SK-N-SH treated with all-trans-retinoic acid at 6 μM for 48 hours (cell line): ENCODE results near the gene SOAT2.

ENCODE experiments used
- ATAC-seq: fragments of 200-7000 bp; cut with Tn5 transposase; 3 replicates; pipeline ENCODE4 v1.9.1; 2020; ENCODE audit warnings: mild to moderate bottlenecking, moderate library complexity
- BACH2 ChIP-seq: fragments of 250-450 bp; sonication (Bioruptor Pico); IDR thresholded peaks from 2 replicates; pipeline ENCODE4 v1.9.0; 2021; ENCODE audit warnings: mild to moderate bottlenecking, borderline replicate concordance
- CSDC2 ChIP-seq: fragments of 250-450 bp; sonication (Bioruptor Pico); IDR thresholded peaks from 2 replicates; pipeline ENCODE4 v1.5.0; 2020; ENCODE audit warnings: mild to moderate bottlenecking, moderate library complexity
- GLIS3 ChIP-seq: fragments of 250-450 bp; sonication (Bioruptor Pico); IDR thresholded peaks from 2 replicates; pipeline ENCODE4 v1.5.0; 2020; ENCODE audit warnings: mild to moderate bottlenecking, moderate library complexity
- ISL1 ChIP-seq: fragments of 250-450 bp; sonication (Bioruptor Pico); IDR thresholded peaks from 2 replicates; pipeline ENCODE4 v2.1.2; 2022; ENCODE audit warnings: mild to moderate bottlenecking, moderate library complexity
- OSR1 ChIP-seq: fragments of 250-450 bp; sonication (Bioruptor Pico); IDR thresholded peaks from 2 replicates; pipeline ENCODE4 v1.8.0; 2022; ENCODE audit warnings: moderate library complexity, mild to moderate bottlenecking, inconsistent platforms
- PPARA ChIP-seq: fragments of 250-450 bp; sonication (Bioruptor Pico); IDR thresholded peaks from 2 replicates; pipeline ENCODE4 v1.5.0; 2020; ENCODE audit warnings: mild to moderate bottlenecking, borderline replicate concordance
- RARB ChIP-seq: fragments of 250-450 bp; sonication (Bioruptor Pico); IDR thresholded peaks from 2 replicates; pipeline ENCODE4 v1.8.0; 2021; ENCODE audit warnings: mild to moderate bottlenecking, moderate library complexity
- SNAI2 ChIP-seq: fragments of 250-450 bp; sonication (Bioruptor Pico); IDR thresholded peaks from 2 replicates; pipeline ENCODE4 v1.5.0; 2020; ENCODE audit warnings: mild to moderate bottlenecking, moderate library complexity
- TCF4 ChIP-seq: fragments of 250-450 bp; sonication (Bioruptor Pico); IDR thresholded peaks from 2 replicates; pipeline ENCODE4 v1.8.0; 2021; ENCODE audit warnings: mild to moderate bottlenecking, moderate library complexity, borderline replicate concordance
- TOX ChIP-seq: fragments of 250-450 bp; sonication (Bioruptor Pico); IDR thresholded peaks from 2 replicates; pipeline ENCODE4 v1.8.0; 2021; ENCODE audit warnings: mild to moderate bottlenecking, moderate library complexity, borderline replicate concordance
- ZC3H10 ChIP-seq: fragments of 250-450 bp; sonication (Bioruptor Pico); IDR thresholded peaks from 2 replicates; pipeline ENCODE4 v1.5.1; 2021; ENCODE audit warnings: mild to moderate bottlenecking, moderate library complexity
- ZFP3 ChIP-seq: fragments of 250-450 bp; sonication (Bioruptor Pico); IDR thresholded peaks from 2 replicates; pipeline ENCODE4 v1.5.0; 2020; ENCODE audit warnings: mild to moderate bottlenecking, moderate library complexity
- ZFP30 ChIP-seq: fragments of 450-650 bp; formaldehyde crosslinking; IDR thresholded peaks from 2 replicates; pipeline ENCODE4 v1.5.0; 2022; ENCODE audit warnings: mild to moderate bottlenecking, moderate library complexity
- ZNF565 ChIP-seq: fragments of 450-650 bp; formaldehyde crosslinking; conservative IDR thresholded peaks from 2 replicates; pipeline ENCODE4 v1.5.0; 2020; ENCODE audit warnings: low read depth, mild to moderate bottlenecking, moderate library complexity
- ZNF70 ChIP-seq: fragments of 450-650 bp; formaldehyde crosslinking; IDR thresholded peaks from 2 replicates; pipeline ENCODE4 v1.5.0; 2020; ENCODE audit warnings: mild to moderate bottlenecking, moderate library complexity
- ZNF8 ChIP-seq: fragments of 450-650 bp; formaldehyde crosslinking; IDR thresholded peaks from 2 replicates; pipeline ENCODE4 v1.5.0; 2020; ENCODE audit warnings: mild to moderate bottlenecking, moderate library complexity
- TF ChIP-seq, protein P1 (sequence below): fragments of 250-450 bp; sonication (Bioruptor Pico); IDR thresholded peaks from 2 replicates; pipeline ENCODE4 v1.8.0; 2020; ENCODE audit warnings: mild to moderate bottlenecking, moderate library complexity, borderline replicate concordance
- TF ChIP-seq, protein P2 (sequence below): fragments of 250-450 bp; sonication (Bioruptor Pico); IDR thresholded peaks from 2 replicates; pipeline ENCODE4 v1.5.1; 2020; ENCODE audit warnings: low read depth, mild to moderate bottlenecking, moderate library complexity
- TF ChIP-seq, protein P3 (sequence below): fragments of 250-450 bp; sonication (Bioruptor Pico); IDR thresholded peaks from 2 replicates; pipeline ENCODE4 v1.8.0; 2021; ENCODE audit warnings: low read depth, mild to moderate bottlenecking, moderate library complexity, borderline replicate concordance
- TF ChIP-seq, protein P4 (sequence below): fragments of 250-450 bp; sonication (Bioruptor Pico); IDR thresholded peaks from 2 replicates; pipeline ENCODE4 v1.5.0; 2020; ENCODE audit warnings: mild to moderate bottlenecking, moderate library complexity

SOAT2 gene

DNA sequence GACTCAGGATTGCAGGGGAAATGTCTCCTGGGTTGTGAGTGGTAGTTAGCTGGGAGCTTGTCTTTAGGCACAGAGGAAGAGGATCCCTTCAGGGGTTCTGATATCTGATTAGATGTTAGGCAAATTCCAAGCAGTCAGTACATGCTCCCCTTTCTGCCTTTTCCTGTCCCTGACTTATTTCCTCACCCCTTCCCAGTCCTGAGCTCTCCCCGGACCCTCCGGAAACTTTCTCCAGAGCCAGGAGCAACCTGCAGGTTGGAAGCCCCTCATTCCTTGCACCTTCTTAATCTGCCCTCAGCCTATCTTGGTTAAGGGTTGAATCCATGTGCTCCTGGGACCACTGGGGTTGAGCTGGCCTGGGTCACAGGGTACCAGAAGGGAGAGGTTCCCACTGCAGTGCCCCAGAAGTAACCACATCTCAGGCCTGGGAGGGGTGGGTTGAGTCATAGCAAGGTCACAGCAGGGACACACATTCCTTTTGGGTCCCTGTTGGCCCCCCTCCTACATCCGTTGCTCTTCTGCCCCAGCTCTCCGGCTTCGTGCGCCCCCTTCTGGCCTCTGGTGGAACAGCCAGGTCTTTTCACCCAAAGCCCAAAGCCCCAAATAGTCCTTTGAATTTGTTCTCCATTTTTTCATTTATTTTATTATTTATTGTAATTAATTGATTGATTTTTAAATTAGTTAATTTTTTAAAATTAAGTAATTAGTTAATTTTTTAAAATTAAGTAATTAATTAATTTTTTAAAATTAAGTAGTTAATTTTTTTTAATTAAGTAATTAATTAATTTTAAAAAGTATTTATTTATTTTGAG lies 4.0 kb upstream of the SOAT2 start:
- ATAC-seq: peak; percentile 68
- TF ChIP-seq GLIS3 (no peak), ZFP30 (no peak), PPARA (CRISPR knock-in tag) (no peak), CSDC2 (CRISPR knock-in tag) (peak; percentile 93; the same call in 1 of the 2 replicates), ZFP3 (CRISPR knock-in tag) (peak; percentile 76), OSR1 (no peak), TOX (no peak), SNAI2 (CRISPR knock-in tag) (no peak), ZNF70 (CRISPR knock-in tag) (no peak), ZNF8 (no peak), RARB (CRISPR knock-in tag) (no peak), ISL1 (CRISPR knock-in tag) (no peak), ZNF565 (CRISPR knock-in tag) (no peak)
- TF ChIP-seq, protein P1, sequence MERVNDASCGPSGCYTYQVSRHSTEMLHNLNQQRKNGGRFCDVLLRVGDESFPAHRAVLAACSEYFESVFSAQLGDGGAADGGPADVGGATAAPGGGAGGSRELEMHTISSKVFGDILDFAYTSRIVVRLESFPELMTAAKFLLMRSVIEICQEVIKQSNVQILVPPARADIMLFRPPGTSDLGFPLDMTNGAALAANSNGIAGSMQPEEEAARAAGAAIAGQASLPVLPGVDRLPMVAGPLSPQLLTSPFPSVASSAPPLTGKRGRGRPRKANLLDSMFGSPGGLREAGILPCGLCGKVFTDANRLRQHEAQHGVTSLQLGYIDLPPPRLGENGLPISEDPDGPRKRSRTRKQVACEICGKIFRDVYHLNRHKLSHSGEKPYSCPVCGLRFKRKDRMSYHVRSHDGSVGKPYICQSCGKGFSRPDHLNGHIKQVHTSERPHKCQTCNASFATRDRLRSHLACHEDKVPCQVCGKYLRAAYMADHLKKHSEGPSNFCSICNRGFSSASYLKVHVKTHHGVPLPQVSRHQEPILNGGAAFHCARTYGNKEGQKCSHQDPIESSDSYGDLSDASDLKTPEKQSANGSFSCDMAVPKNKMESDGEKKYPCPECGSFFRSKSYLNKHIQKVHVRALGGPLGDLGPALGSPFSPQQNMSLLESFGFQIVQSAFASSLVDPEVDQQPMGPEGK: peak; percentile 94
- TF ChIP-seq, protein P2, sequence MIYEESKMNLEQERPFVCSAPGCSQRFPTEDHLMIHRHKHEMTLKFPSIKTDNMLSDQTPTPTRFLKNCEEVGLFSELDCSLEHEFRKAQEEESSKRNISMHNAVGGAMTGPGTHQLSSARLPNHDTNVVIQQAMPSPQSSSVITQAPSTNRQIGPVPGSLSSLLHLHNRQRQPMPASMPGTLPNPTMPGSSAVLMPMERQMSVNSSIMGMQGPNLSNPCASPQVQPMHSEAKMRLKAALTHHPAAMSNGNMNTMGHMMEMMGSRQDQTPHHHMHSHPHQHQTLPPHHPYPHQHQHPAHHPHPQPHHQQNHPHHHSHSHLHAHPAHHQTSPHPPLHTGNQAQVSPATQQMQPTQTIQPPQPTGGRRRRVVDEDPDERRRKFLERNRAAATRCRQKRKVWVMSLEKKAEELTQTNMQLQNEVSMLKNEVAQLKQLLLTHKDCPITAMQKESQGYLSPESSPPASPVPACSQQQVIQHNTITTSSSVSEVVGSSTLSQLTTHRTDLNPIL (CRISPR knock-in tag): no peak
- TF ChIP-seq, protein P3, sequence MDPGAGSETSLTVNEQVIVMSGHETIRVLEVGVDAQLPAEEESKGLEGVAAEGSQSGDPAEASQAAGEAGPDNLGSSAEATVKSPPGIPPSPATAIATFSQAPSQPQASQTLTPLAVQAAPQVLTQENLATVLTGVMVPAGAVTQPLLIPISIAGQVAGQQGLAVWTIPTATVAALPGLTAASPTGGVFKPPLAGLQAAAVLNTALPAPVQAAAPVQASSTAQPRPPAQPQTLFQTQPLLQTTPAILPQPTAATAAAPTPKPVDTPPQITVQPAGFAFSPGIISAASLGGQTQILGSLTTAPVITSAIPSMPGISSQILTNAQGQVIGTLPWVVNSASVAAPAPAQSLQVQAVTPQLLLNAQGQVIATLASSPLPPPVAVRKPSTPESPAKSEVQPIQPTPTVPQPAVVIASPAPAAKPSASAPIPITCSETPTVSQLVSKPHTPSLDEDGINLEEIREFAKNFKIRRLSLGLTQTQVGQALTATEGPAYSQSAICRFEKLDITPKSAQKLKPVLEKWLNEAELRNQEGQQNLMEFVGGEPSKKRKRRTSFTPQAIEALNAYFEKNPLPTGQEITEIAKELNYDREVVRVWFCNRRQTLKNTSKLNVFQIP (CRISPR knock-in tag): no peak

DNA sequence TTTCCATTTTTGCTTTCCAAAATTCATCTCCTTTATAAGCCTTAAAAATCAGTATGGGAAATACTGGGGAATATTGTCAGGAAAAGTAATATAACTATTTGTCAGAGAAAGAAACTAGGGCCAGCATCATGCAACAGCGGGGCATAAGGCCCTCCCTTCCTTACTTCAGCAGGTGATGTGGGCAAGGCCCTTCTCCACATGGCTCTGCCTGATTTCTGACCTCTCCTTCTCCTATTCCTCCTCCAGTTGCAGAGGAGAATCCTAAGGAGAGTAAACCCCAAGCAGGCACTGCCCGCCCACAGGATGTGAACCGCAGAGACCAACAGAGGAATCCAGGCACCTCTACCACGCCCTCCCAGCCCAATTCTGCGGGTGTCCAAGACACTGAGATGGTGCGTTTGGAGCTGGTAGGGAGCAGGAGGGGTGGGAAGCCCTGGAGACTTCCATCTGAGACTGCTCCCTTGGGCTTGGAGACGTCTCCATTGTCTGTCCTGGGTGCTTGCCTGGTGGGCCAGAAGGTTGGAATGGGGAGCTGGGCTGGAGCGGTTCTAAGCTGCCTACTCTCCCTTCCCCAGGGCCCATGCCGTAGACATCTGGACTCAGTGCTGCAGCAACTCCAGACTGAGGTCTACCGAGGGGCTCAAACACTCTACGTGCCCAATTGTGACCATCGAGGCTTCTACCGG lies 2.7 kb upstream of the SOAT2 start:
- TF ChIP-seq TCF4 (CRISPR knock-in tag): no peak
- TF ChIP-seq, protein P2 (CRISPR knock-in tag): no peak
- TF ChIP-seq ZC3H10 (CRISPR knock-in tag): no peak
- TF ChIP-seq, protein P4, sequence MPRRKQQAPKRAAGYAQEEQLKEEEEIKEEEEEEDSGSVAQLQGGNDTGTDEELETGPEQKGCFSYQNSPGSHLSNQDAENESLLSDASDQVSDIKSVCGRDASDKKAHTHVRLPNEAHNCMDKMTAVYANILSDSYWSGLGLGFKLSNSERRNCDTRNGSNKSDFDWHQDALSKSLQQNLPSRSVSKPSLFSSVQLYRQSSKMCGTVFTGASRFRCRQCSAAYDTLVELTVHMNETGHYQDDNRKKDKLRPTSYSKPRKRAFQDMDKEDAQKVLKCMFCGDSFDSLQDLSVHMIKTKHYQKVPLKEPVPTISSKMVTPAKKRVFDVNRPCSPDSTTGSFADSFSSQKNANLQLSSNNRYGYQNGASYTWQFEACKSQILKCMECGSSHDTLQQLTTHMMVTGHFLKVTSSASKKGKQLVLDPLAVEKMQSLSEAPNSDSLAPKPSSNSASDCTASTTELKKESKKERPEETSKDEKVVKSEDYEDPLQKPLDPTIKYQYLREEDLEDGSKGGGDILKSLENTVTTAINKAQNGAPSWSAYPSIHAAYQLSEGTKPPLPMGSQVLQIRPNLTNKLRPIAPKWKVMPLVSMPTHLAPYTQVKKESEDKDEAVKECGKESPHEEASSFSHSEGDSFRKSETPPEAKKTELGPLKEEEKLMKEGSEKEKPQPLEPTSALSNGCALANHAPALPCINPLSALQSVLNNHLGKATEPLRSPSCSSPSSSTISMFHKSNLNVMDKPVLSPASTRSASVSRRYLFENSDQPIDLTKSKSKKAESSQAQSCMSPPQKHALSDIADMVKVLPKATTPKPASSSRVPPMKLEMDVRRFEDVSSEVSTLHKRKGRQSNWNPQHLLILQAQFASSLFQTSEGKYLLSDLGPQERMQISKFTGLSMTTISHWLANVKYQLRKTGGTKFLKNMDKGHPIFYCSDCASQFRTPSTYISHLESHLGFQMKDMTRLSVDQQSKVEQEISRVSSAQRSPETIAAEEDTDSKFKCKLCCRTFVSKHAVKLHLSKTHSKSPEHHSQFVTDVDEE: no peak
- no peak for TF ChIP-seq ZFP3 (CRISPR knock-in tag)
- TF ChIP-seq OSR1: no peak
- TF ChIP-seq TOX: no peak
- no peak for TF ChIP-seq ISL1 (CRISPR knock-in tag)
- no peak for TF ChIP-seq ZNF70 (CRISPR knock-in tag)
- no peak for TF ChIP-seq ZNF8
- no peak for TF ChIP-seq BACH2
- TF ChIP-seq, protein P1: no peak
- TF ChIP-seq PPARA (CRISPR knock-in tag): no peak
- ATAC-seq: no peak
